Endothelial cell of umbilical vein (primary cell): ENCODE measurements around the gene GALNT17. TPM values are rescaled to one million over a fixed set of nuclear protein-coding genes. Genes with fewer than 3 reads are reported as not detected.

Experiments
- BruUV-seq: library from RNA; stranded (reverse); fragments of 400-500 nt; replicated peaks from 2 replicates; lab custom pipeline; 2021; lab: Mats Ljungman, UMichigan
- CTCF ChIA-PET: fragments of 300-600, 350-600 bp; sonication (Branson Sonifier 250); formaldehyde crosslinking; loops from one replicate; lab custom pipeline; 2021; ENCODE audit warnings: antibody characterized with exemption, inconsistent platforms; lab: Charles Lee
- POLR2A ChIA-PET: fragments of 300-600, 350-600 bp; sonication (Branson Sonifier 250); formaldehyde crosslinking; loops from one replicate; lab custom pipeline; 2021; ENCODE audit warnings: antibody characterized with exemption, inconsistent platforms; lab: Charles Lee
- DNase-seq: peaks from one replicate; pipeline ENCODE4 v3.0.0-alpha.2; 2011; ENCODE audit warnings: low read depth, low spot score
- FAIRE-seq: peaks from 2 replicates; lab custom pipeline; 2011; peaks lifted over from hg19 to GRCh38; lab: Jason Lieb, UNC
- H2AFZ ChIP-seq: 2 replicates; pipeline ENCODE4 v1.6.0; 2012; ENCODE audit warnings: low read depth, low read length, control low read depth, inconsistent platforms
- H3K27ac ChIP-seq: 2 replicates; pipeline ENCODE4 v1.5.1; 2011; ENCODE audit warnings: low read depth, mild to moderate bottlenecking, control low read depth, low read length, moderate library complexity; ENCODE audit not compliant: insufficient read depth
- H3K27me3 ChIP-seq, 2 experiments: 2 replicates each; pipeline versions ENCODE4 v1.6.0 to v1.6.1; 2011; ENCODE audit warnings: low read length in 2 of 2, mixed read lengths in 1 of 2; ENCODE audit not compliant: control insufficient read depth in 2 of 2, insufficient read depth in 2 of 2
- H3K36me3 ChIP-seq, 2 experiments: 2 replicates in 1 of 2; 3 replicates in 1 of 2; pipeline ENCODE4 v1.5.1; 2011; ENCODE audit warnings: low read length in 2 of 2, mild to moderate bottlenecking in 1 of 2, moderate library complexity in 1 of 2; ENCODE audit not compliant: control insufficient read depth in 2 of 2, insufficient read depth in 2 of 2; ENCODE audit errors: extremely low read depth in 1 of 2
- H3K4me1 ChIP-seq: 3 replicates; pipeline ENCODE4 v1.5.1; 2011; ENCODE audit warnings: mild to moderate bottlenecking, low read length; ENCODE audit not compliant: control insufficient read depth, insufficient read depth; ENCODE audit errors: extremely low read depth
- H3K4me2 ChIP-seq: 2 replicates; pipeline ENCODE4 v1.6.1; 2011; ENCODE audit warnings: low read length, control low read depth, mixed read lengths; ENCODE audit not compliant: insufficient read depth
- H3K4me3 ChIP-seq, 3 experiments: fragments of 200-600 bp in 1 of 3; sonication (generic), shearing (Covaris generic) in 1 of 3; replicated peaks in 1 of 3; 2 replicates each; pipeline ENCODE4 v1.5.1; 2011 to 2016; ENCODE audit warnings: control low read depth in 3 of 3, low read length in 3 of 3, mild to moderate bottlenecking in 2 of 3, inconsistent platforms in 1 of 3, low read depth in 1 of 3, moderate library complexity in 1 of 3; ENCODE audit not compliant: insufficient read depth in 1 of 3
- H3K79me2 ChIP-seq: 2 replicates; pipeline ENCODE4 v1.6.0; 2012; ENCODE audit warnings: low read length, inconsistent platforms; ENCODE audit not compliant: control insufficient read depth, insufficient read depth
- H3K9ac ChIP-seq: replicated peaks from 2 replicates; pipeline ENCODE3; 2011; ENCODE audit warnings: low read length, control low read depth; ENCODE audit not compliant: insufficient read depth; ENCODE audit errors: extremely low read depth
- H3K9me1 ChIP-seq: replicated peaks from 3 replicates; pipeline ENCODE4 v1.6.0; 2011; ENCODE audit warnings: mild to moderate bottlenecking, low read length; ENCODE audit not compliant: control insufficient read depth, insufficient read depth; ENCODE audit errors: extremely low read depth
- H3K9me3 ChIP-seq: replicated peaks from 2 replicates; pipeline ENCODE4 v1.5.1; 2012; ENCODE audit warnings: low read length, inconsistent platforms; ENCODE audit not compliant: control insufficient read depth, insufficient read depth
- H4K20me1 ChIP-seq: replicated peaks from 2 replicates; pipeline ENCODE3; 2011; ENCODE audit warnings: mild to moderate bottlenecking, low read length; ENCODE audit not compliant: control insufficient read depth, insufficient read depth; ENCODE audit errors: extremely low read depth
- CTCF ChIP-seq, 2 donors: IDR thresholded peaks; 1 replicate in 1 of 2; 2 replicates in 1 of 2; pipeline ENCODE4 v1.5.1; 2011; ENCODE audit warnings: low read length in 2 of 2, mild to moderate bottlenecking in 2 of 2, moderate library complexity in 2 of 2, control low read depth in 1 of 2, inconsistent platforms in 1 of 2, low read depth in 1 of 2; ENCODE audit not compliant: insufficient read depth in 1 of 2; ENCODE audit errors: extremely low read depth in 1 of 2
- EZH2 ChIP-seq: IDR thresholded peaks from 2 replicates; pipeline ENCODE4 v1.6.1; 2012; ENCODE audit warnings: borderline replicate concordance, low read depth, mild to moderate bottlenecking, moderate library complexity, low read length, inconsistent platforms; ENCODE audit not compliant: severe bottlenecking
- FOS ChIP-seq: IDR thresholded peaks from 2 replicates; pipeline ENCODE4 v1.6.1; 2011; ENCODE audit warnings: mild to moderate bottlenecking, low read length, moderate library complexity, borderline replicate concordance; ENCODE audit not compliant: insufficient read depth
- GATA2 ChIP-seq: IDR thresholded peaks from 2 replicates; pipeline ENCODE4 v1.7.0; 2011; ENCODE audit warnings: low read depth, mild to moderate bottlenecking, moderate library complexity, mixed read lengths, low read length; ENCODE audit not compliant: insufficient read length, insufficient read depth
- JUN ChIP-seq: IDR thresholded peaks from 2 replicates; pipeline ENCODE4 v1.6.1; 2011; ENCODE audit warnings: borderline replicate concordance, low read depth; ENCODE audit not compliant: insufficient read length, insufficient read depth
- MAX ChIP-seq: IDR thresholded peaks from 2 replicates; pipeline ENCODE4 v1.6.1; 2011; ENCODE audit not compliant: insufficient read depth, insufficient read length
- MYC ChIP-seq: IDR thresholded peaks from one replicate; pipeline ENCODE4 v1.6.1; 2011; ENCODE audit warnings: mild to moderate bottlenecking, low read depth, low read length
- POLR2A ChIP-seq: IDR thresholded peaks from 2 replicates; pipeline ENCODE4 v1.6.1; 2012; ENCODE audit warnings: low read depth, mild to moderate bottlenecking, control low read depth, low read length
- POLR2AphosphoS5 ChIP-seq: IDR thresholded peaks from 2 replicates; pipeline ENCODE4 v1.6.1; 2012; ENCODE audit warnings: low read depth, mild to moderate bottlenecking, control low read depth, low read length, moderate library complexity; ENCODE audit not compliant: insufficient read depth
- dilution Hi-C: fragments of 300-500 bp; cut with MboI; formaldehyde crosslinking; loops from one replicate; pipeline ENCODE4 v1.15.0; 2019; ENCODE audit warnings: low sequenced_read_pairs; ENCODE audit not compliant: extremely low pct_ligation_motif_present
- intact Hi-C: fragments of 100-400 bp; cut with micrococcal nuclease; formaldehyde crosslinking; loops from one replicate; pipeline ENCODE4 v1.10.0; 2022
- polyA plus RNA-seq, 4 experiments: library from polyadenylated mRNA; depleted of rRNA in 3 of 4; stranded (reverse) in 3 of 4; unstranded in 1 of 4; fragments of >200 nt; gene quantifications; 2 replicates each; pipeline versions ENCODE4 v1.2.1 to v1.2.3, GENCODE V29; 2011 to 2012; ENCODE audit warnings: missing spikeins in 1 of 4
- total RNA-seq: library from RNA; stranded (reverse); gene quantifications from 2 replicates; pipeline ENCODE4 v1.2.3, GENCODE V29; 2021

Gene GALNT17
- total and polyA plus RNA-seq, 2 donors (not counting 3 experiments of a cell fraction or from before 2014, with no cell fraction given) = not detected

DNA sequence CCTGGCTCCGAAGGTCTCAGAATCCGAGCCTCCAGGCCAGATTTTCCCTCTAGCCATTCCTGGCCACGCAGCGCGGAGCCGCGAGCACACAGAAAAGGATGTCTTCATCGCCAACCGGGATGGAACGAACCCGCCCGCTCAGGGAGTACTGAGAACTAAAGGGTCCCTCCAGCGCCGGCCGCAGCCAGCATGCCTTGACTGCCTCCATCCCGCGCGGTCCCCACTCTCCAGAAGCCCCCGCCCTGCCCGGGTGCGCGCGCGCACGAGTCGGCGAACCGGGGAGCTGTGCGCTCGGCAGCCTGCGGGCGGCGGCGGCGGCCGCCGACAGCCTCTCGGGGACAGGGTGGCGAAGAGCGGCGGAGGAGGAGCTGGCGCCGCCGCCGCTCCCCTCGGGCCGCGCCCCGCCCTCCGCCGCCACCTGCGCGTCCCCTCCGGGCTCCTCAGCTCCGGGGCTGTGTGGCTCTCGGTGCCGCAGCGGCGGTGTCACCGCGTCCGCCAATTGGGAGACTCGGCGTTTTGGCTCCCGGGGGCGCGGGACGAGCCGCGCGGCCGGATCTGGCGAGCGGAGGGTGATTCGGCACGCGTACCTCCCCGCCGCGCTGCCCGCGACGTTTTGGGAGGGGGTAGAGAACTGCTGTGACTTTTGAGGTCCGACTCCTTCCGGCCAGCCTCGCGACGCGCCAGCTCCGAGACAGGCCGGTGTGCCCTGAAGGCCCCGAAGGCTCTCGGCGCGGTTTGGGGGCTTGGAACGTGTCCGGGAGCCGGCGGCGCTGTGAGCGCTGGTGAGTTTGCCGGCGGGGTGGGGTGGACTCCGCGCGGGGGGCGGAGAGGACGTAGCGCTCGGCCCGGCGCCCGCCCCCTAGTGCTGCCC lies 453 bp upstream of the GALNT17 start:
- FAIRE-seq (no peak), DNase-seq (no peak)
- Histone ChIP-seq H4K20me1 (no peaks in the 10 kb centered on the region), H3K4me3 (no peak overlapping the region), H3K4me2 (no peak overlapping the region), H3K36me3 (no peaks in the 10 kb centered on the region), H3K27me3 (peaks cover 0 to 6% of the 10 kb centered on the region in 2 experiments), H3K4me1 (no peaks in the 10 kb centered on the region), H3K9me3 (no peaks in the 10 kb centered on the region), H3K27ac (no peak overlapping the region), H3K79me2 (no peaks in the 10 kb centered on the region), H3K9ac (no peak overlapping the region), H3K9me1 (no peaks in the 10 kb centered on the region), H2AFZ (no peak overlapping the region)
- no TSS peak for BruUV-seq
- intact Hi-C loops = no loop called here
- TF ChIP-seq POLR2A (no peak), FOS (no peak)
- dilution Hi-C loops = no loop called here
- ChIA-PET POLR2A (no interaction called here), CTCF (no interaction called here)

DNA sequence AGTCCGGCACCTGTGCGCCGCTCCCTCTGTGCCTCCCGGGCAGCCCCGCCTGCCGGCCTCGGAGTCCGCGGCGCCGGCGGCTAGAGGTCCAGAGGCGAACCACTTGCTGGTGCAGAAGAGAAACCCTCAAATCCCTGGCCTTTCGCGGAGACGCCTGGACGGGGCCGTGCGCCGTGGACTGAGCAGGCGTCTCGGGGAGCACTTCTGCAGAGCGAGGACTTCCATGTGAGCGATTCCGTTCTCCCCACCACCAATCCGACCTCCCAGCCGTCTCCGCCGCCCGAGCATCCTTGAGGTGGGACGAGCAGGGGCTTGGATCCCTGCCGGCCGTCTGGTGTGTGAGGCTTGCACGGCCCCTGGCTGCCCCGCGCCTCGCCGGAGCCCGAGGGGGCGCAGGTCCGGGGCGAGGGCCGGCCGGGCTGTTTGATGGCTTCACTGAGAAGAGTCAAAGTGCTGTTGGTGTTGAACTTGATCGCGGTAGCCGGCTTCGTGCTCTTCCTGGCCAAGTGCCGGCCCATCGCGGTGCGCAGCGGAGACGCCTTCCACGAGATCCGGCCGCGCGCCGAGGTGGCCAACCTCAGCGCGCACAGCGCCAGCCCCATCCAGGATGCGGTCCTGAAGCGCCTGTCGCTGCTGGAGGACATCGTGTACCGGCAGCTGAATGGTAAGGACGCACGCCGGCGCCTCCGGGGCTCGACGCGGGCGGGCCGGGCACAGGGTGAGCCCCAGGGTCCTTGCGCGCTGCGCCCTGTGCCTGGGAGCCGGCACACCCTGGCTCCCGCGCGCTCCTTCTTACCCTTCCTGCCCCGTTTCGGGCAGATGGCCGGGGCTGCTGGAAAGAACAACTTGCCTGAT lies 660 bp downstream of the GALNT17 start:
- no peak overlapping the region for H3K4me3 ChIP-seq
- intact Hi-C loops (no loop called here), dilution Hi-C loops (no loop called here)
- H3K79me2 ChIP-seq = no peaks in the 10 kb centered on the region
- no peak for FAIRE-seq
- H3K9ac ChIP-seq = no peak overlapping the region
- no peaks in the 10 kb centered on the region for H4K20me1 ChIP-seq
- no peak for DNase-seq
- no peak overlapping the region for H3K27ac ChIP-seq
- no TSS peak for BruUV-seq
- no peaks in the 10 kb centered on the region for H3K9me3 ChIP-seq
- H3K27me3 ChIP-seq = peaks cover 0 to 6% of the 10 kb centered on the region in 2 experiments
- no peak for TF ChIP-seq JUN
- TF ChIP-seq MAX = no peak
- TF ChIP-seq FOS = no peak
- TF ChIP-seq POLR2A = no peak
- TF ChIP-seq MYC = no peak
- no peak for TF ChIP-seq GATA2
- no peak for TF ChIP-seq CTCF (IDR thresholded peaks at IDR 0.05; ENCODE audit: extremely low read depth in 1 of 2, insufficient read depth in 1 of 2, low read depth in 1 of 2, low read length in 2 of 2)
- no peak for TF ChIP-seq EZH2
- no peak for TF ChIP-seq POLR2AphosphoS5
- H3K4me1 ChIP-seq = no peaks in the 10 kb centered on the region
- H3K4me2 ChIP-seq = no peak overlapping the region
- POLR2A ChIA-PET = no interaction called here
- CTCF ChIA-PET = no interaction called here
- H3K36me3 ChIP-seq = no peaks in the 10 kb centered on the region
- H2AFZ ChIP-seq = no peak overlapping the region
- H3K9me1 ChIP-seq = no peaks in the 10 kb centered on the region
